Natural killer cell treated with Interleukin-12 subunit alpha and Interleukin-12 subunit beta and Interleukin-15 and Interleukin-18, amount 100 ng/mL, for 72 hours (primary cell): ENCODE results near the gene TCEA3. TPM values are rescaled to one million over a fixed set of nuclear protein-coding genes. Genes with fewer than 3 reads are reported as not detected.
A peak's percentile ranks its signal among the peaks of the same experiment; 100 is the strongest.

Experiments
- ATAC-seq, 2 donors: fragments of 150-1000 bp; cut with Tn5 transposase in 1 of 2; sonication (Bioruptor Pico), chemical (Tn5 transposase) in 1 of 2; 2 replicates each; pipeline ENCODE4 v1.10.0; 2021
- DNase-seq: peaks from one replicate; pipeline ENCODE4 v3.0.0; 2022; ENCODE audit warnings: low spot score
- H3K27ac Mint-ChIP-seq, 2 donors: 1 replicate in 1 of 2; 2 replicates in 1 of 2; pipeline ENCODE4 v1.8.0; 2022; ENCODE audit warnings: mixed read lengths in 2 of 2, mild to moderate bottlenecking in 1 of 2, moderate library complexity in 1 of 2
- H3K27me3 Mint-ChIP-seq, 2 donors: 1 replicate in 1 of 2; 2 replicates in 1 of 2; pipeline ENCODE4 v1.8.0; 2022; ENCODE audit warnings: mixed read lengths in 2 of 2
- H3K36me3 Mint-ChIP-seq: one replicate; pipeline ENCODE4 v1.8.0; 2022; ENCODE audit warnings: mixed read lengths
- H3K4me1 Mint-ChIP-seq, 2 donors: 1 replicate in 1 of 2; 2 replicates in 1 of 2; pipeline ENCODE4 v1.8.0; 2022; ENCODE audit warnings: low read depth in 2 of 2, mixed read lengths in 2 of 2, mild to moderate bottlenecking in 1 of 2
- H3K4me3 Mint-ChIP-seq: one replicate; pipeline ENCODE4 v1.8.0; 2022; ENCODE audit warnings: mixed read lengths
- H3K9me3 Mint-ChIP-seq: 2 replicates; pipeline ENCODE4 v1.8.0; 2022; ENCODE audit warnings: mixed read lengths
- total RNA-seq, 2 donors: library from RNA; stranded (reverse); gene quantifications; one replicate each; pipeline ENCODE4 v1.2.3, GENCODE V29; 2022

TCEA3 gene
- total RNA-seq, 2 donors from 2014 or later = 0.31 TPM; not detected in 1

- Mint-ChIP-seq H3K27ac (peak overlapping the region in 1 of 2 donors; percentile 95), H3K27me3 (no peaks in the 10 kb centered on the region), H3K4me3 (peak overlapping the region; percentile 93), H3K36me3 (peaks cover 17% of the 10 kb centered on the region), H3K9me3 (no peaks in the 10 kb centered on the region), H3K4me1 (peaks cover 26 to 29% of the 10 kb centered on the region in 2 donors)
- ATAC-seq = no peak
- no peak for DNase-seq
These were observed 54.2 kb downstream of the TCEA3 start for GRCh38 chr1:23370330-23370708.

DNA sequence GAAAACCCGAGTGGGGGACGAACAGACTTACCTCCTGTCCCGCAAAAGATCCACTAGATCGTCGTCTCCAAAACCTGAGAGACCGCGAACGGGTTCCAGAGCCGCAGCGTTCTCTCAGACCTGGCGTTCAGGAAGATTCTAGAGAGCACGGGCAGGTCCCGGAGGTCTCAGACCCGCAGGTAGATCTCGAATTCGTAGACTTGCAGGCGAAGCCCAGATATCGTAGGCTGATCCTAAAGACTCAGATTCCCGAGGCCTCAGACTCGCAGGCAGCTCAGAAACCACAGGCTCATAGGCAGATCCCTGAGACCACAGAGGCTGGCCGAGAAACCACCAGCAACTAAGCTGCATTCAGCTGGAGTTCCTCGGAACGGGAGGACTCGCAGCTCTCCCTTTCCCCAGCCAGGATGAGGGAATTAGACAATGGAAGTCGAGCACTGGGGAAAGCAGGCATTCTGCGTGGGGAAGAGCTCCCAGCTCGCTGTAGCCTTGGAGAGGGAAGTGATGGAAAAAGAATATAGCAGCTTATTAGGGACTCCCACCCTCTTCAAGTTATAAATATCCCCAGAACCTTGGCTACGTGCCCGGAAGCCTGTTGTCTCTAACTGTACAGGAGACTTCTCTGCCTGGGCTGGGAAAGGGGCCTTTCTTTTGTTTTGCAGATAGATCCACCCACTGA is 55.1 kb downstream of the TCEA3 start, which contains the start of gene ZNF436:
TSS of gene ZNF436 (minus strand) at position 502 of the 679 bp plus-strand sequence. CDS start 1,831 bp downstream, outside the sequence.
- ATAC-seq = no peak
- H3K4me3 Mint-ChIP-seq = peak within 1 kb of the TSS; percentile 93

DNA sequence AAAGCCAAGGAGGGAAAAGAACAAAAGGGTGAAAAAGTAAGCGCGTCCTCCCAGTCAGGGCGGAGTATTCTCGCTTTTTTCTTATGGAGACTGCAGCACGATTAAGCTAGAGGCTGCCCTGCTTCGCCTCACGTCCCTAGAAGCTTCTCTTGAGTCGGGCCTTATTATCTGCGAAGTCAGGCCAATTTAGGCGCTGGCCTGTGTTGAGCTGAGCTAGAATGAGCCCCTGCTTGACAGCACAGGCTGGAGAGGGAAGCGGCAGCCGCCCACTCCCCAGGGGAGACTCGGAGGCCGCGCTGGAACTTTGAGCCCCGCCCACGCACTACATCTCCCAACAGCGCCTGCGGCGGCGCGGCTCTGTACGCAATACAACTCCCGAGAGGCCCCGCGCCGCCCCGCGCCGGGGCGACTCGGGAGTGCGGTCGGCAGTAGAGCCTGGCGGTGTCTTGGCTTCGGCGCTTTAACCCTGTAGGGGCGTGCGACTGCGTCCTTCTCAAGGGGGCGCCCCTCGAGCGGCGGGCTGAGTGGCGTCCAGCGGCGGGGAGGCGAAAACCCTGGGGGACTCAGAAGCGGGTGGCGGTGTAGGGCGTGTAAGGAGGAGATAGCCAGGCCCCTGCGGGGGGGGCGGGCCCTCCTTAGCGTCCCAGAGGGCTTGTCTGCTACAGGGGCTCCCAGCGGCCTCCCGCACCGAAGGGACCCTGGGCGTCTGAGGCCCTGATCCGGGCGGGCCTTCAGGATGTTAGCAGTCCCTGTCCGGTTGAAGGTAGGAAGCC is 55.8 kb downstream of the TCEA3 start:
- DNase-seq (peak; percentile 92), ATAC-seq (peak; percentile 88 to 89)
- Mint-ChIP-seq H3K9me3 (no peaks in the 10 kb centered on the region), H3K27me3 (no peaks in the 10 kb centered on the region), H3K4me3 (peak overlapping the region; percentile 93), H3K4me1 (peaks cover 26 to 29% of the 10 kb centered on the region in 2 donors), H3K36me3 (peaks cover 17% of the 10 kb centered on the region), H3K27ac (peak overlapping the region; percentile 88 to 95)

More for the DNA sequence above, 55.1 kb downstream of the TCEA3 start, which contains the start of gene ZNF436:
- peaks cover 17% of the 10 kb centered on the region for H3K36me3 Mint-ChIP-seq
- DNase-seq = no peak
- H3K9me3 Mint-ChIP-seq = no peaks in the 10 kb centered on the region
- no peaks in the 10 kb centered on the region for H3K27me3 Mint-ChIP-seq
- H3K27ac Mint-ChIP-seq = peak within 1 kb of the TSS; percentile 88 to 95
- peaks cover 26 to 29% of the 10 kb centered on the region in 2 donors for H3K4me1 Mint-ChIP-seq

DNA sequence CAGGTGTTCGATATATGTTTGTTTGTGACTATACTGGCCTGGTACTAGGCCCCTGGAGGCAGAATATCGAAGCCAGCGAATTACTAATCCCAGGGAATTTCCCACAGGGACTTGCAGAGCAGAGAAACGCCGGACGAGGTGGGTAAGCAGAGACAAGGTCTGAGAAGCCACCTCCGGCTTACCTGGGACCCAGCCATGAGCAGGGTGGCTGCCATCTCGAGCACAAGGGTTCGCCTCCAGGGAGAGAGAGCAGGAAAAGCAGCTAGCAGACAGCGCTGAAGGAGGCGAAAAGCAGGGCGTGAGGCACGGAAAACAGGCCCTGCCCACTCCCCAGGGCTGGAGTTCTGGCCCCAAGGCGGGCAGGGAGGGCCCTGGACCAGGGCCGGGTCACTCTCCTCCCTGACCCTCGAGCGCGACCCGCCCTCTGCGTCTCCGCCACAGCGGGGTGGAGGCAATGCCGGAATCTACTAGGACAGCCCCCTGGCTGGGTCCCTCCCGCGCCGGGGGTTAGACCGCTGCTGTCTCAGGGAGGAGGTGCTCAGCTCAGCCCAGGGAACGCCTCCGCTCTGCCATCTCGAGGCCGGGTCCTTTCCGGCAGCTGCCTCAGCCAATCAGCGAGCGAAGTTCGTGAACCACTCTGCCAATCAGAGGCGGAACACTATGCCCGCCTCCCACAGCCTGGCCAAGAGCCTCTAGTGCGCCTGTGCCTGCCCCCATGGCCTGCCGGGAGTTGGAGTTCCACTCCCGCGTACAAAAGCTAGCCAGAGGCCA is 56.6 kb downstream of the TCEA3 start:
- no peaks in the 10 kb centered on the region for H3K27me3 Mint-ChIP-seq
- H3K4me1 Mint-ChIP-seq = peaks cover 26 to 29% of the 10 kb centered on the region in 2 donors
- H3K27ac Mint-ChIP-seq = peak overlapping the region; percentile 88 to 95
- ATAC-seq (peak; percentile 96 to 97), DNase-seq (peak; percentile 99)
- H3K4me3 Mint-ChIP-seq = peak overlapping the region; percentile 93
- H3K9me3 Mint-ChIP-seq = peaks cover under 1% of the 10 kb centered on the region
- H3K36me3 Mint-ChIP-seq = peaks cover 25% of the 10 kb centered on the region

- peaks cover 30% of the 10 kb centered on the region for H3K36me3 Mint-ChIP-seq
- no peak for ATAC-seq
- H3K9me3 Mint-ChIP-seq = peaks cover 4% of the 10 kb centered on the region
- H3K4me1 Mint-ChIP-seq = peaks cover 26 to 29% of the 10 kb centered on the region in 2 donors
- DNase-seq = no peak
- H3K4me3 Mint-ChIP-seq = peak overlapping the region; percentile 93
- H3K27me3 Mint-ChIP-seq = no peaks in the 10 kb centered on the region
- peak overlapping the region; percentile 88 to 95 for H3K27ac Mint-ChIP-seq
These were observed 57.1 kb downstream of the TCEA3 start for GRCh38 chr1:23367451-23367790.

- Mint-ChIP-seq H3K36me3 (peaks cover 38% of the 10 kb centered on the region), H3K4me3 (peak overlapping the region; percentile 93), H3K4me1 (peaks cover 23 to 26% of the 10 kb centered on the region in 2 donors), H3K9me3 (peaks cover 7% of the 10 kb centered on the region), H3K27me3 (no peaks in the 10 kb centered on the region), H3K27ac (no peak overlapping the region)
- no peak for ATAC-seq
- DNase-seq = no peak
These were observed 58.0 kb downstream of the TCEA3 start for GRCh38 chr1:23366598-23366997.

DNA sequence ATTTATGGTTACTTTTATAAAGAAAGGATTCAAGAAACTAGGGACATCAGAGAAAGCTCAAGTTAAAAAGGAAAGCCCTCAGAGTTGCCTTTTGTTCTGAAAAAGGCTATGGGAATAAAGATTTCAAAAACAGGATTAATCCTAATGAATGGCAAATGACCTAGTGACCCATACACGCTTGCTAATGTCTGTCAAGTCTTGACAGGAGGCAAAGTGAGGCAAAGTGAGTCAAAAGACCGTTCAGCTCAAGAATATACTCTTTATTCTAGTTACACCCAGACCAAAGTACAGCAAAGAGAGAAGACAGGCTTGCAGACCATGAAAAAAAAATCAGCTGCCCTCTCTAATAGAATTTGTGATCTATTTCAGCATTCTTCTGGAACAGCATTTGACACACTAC is 58.4 kb downstream of the TCEA3 start:
- DNase-seq = no peak
- peaks cover 7% of the 10 kb centered on the region for H3K9me3 Mint-ChIP-seq
- peaks cover 23 to 26% of the 10 kb centered on the region in 2 donors for H3K4me1 Mint-ChIP-seq
- H3K27me3 Mint-ChIP-seq = no peaks in the 10 kb centered on the region
- ATAC-seq = no peak
- peaks cover 43% of the 10 kb centered on the region for H3K36me3 Mint-ChIP-seq
- H3K27ac Mint-ChIP-seq = no peak overlapping the region
- no peak overlapping the region for H3K4me3 Mint-ChIP-seq

DNA sequence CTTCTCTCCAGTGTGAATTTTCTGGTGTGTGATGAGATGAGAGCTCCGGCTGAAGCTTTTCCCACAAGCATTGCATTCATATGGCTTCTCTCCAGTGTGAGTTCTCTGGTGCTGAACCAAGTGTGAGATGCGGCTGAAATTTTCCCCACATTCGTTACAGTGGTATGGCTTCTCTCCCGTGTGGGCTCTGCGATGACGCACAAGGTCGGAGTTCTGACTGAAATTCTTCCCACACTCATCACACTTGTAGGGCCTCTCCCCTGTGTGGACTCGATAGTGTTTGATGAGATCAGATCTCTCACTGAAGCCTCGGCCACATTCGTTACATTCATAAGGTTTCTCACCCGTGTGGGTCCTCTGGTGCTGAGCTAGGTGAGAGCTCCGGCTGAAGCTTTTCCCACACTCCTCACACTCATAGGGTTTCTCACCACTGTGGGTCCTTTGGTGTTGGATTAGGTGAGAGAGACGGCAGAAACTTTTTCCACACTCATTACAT is 62.3 kb downstream of the TCEA3 start:
- Mint-ChIP-seq H3K27ac (no peak overlapping the region), H3K36me3 (peaks cover 67% of the 10 kb centered on the region), H3K9me3 (peaks cover 22% of the 10 kb centered on the region), H3K27me3 (no peaks in the 10 kb centered on the region), H3K4me1 (peaks cover 5 to 9% of the 10 kb centered on the region in 2 donors), H3K4me3 (no peak overlapping the region)
- DNase-seq (no peak), ATAC-seq (no peak)

DNA sequence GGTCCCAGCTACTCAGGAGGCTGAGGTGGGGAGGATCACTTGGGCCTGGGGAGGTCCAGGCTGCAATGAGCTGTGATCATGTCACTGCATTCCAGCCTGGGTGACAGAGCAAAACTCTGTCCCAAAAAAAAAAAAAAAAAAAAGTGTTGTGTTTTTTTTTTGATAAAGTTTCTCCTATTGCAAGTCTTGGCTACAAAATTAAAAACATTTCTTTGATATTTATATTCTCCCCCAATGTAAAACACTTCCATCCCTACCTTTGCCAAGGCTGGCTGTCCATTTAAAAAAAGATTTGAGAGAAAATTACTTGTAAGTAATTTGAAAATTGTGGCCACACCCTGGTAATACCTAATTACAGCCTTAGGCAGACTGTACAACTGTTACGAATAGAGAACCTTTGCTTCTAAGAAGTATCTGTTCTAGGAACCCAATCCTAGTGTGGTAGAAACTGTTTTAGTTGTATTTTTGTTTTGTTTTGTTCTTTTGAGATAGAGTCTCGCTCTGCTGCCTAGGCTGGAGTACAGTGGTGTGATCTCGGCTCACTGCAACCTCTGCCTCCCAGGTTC is 66.2 kb downstream of the TCEA3 start:
- ATAC-seq (no peak), DNase-seq (no peak)
- Mint-ChIP-seq H3K4me1 (peaks cover 5 to 6% of the 10 kb centered on the region in 2 donors), H3K9me3 (peaks cover 22% of the 10 kb centered on the region), H3K27me3 (no peaks in the 10 kb centered on the region), H3K36me3 (peaks cover 50% of the 10 kb centered on the region), H3K4me3 (no peak overlapping the region), H3K27ac (no peak overlapping the region)

- ATAC-seq = no peak
- Mint-ChIP-seq H3K27ac (no peak overlapping the region), H3K4me1 (peaks cover 5 to 6% of the 10 kb centered on the region in 2 donors), H3K9me3 (peaks cover 18% of the 10 kb centered on the region), H3K4me3 (no peak overlapping the region), H3K36me3 (peaks cover 40% of the 10 kb centered on the region), H3K27me3 (no peaks in the 10 kb centered on the region)
- no peak for DNase-seq
These were observed 67.2 kb downstream of the TCEA3 start for GRCh38 chr1:23357138-23357908.

GRCh38 chr1:23356471-23357137 is 67.9 kb downstream of the TCEA3 start:
- Mint-ChIP-seq H3K9me3 (peaks cover 15% of the 10 kb centered on the region), H3K36me3 (peaks cover 32% of the 10 kb centered on the region), H3K27me3 (no peaks in the 10 kb centered on the region), H3K4me1 (peaks cover 5 to 6% of the 10 kb centered on the region in 2 donors), H3K4me3 (no peak overlapping the region), H3K27ac (no peak overlapping the region)
- DNase-seq = no peak
- ATAC-seq = no peak

DNA sequence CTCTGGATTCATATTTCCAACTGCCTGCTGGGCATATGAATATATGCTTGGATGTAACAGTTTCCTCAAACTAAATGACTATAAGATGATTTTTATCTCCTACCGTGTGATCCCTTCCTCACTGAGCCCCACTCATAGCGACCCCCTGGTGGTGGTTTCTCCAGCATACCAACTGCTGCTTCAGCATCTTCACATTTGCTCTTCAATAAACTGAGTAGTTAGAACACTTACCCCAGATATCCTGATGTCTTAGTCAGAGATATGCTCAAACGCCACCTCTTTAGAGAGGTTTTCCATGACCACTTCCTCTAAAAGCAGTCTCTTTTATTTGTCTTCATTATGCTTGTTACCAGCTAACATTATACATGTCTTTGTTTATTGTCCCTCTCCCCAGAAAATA is 70.3 kb downstream of the TCEA3 start:
- H3K9me3 Mint-ChIP-seq = peaks cover 3% of the 10 kb centered on the region
- H3K27ac Mint-ChIP-seq = no peak overlapping the region
- DNase-seq = no peak

More for the DNA sequence above, 70.3 kb downstream of the TCEA3 start:
- Mint-ChIP-seq H3K4me3 (no peak overlapping the region), H3K36me3 (peaks cover 9% of the 10 kb centered on the region), H3K4me1 (peaks cover 5 to 6% of the 10 kb centered on the region in 2 donors), H3K27me3 (no peaks in the 10 kb centered on the region)
- ATAC-seq = no peak
